Hypothalamus (tissue), 51 donors: ENCODE measurements around the gene SIGLEC10.

Experiments
- DNase-seq, 51 donors: peaks; one replicate each; lab custom pipeline; 2025; lab: John Stamatoyannopoulos, UW

The SIGLEC10 gene

DNA sequence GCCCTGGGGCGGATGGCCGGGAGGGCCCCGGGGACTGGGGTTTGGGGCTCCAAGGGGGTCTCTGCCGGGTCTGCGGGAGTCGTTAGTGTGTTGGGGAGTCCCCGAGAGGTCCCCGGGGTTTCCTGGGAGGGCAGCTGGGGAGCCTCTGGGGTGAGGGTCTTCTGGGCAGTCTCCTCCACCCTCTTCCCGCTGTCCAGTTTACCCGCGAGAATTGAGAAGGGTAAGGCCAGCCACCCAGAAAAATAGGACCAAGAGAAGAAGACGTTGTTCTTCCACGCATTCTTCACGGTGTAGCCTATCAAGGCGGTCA lies 50.2 kb downstream of the SIGLEC10 start:
- DNase-seq: peak in 4 of 51 donors; percentile 44 to 60 (median 50)

DNA sequence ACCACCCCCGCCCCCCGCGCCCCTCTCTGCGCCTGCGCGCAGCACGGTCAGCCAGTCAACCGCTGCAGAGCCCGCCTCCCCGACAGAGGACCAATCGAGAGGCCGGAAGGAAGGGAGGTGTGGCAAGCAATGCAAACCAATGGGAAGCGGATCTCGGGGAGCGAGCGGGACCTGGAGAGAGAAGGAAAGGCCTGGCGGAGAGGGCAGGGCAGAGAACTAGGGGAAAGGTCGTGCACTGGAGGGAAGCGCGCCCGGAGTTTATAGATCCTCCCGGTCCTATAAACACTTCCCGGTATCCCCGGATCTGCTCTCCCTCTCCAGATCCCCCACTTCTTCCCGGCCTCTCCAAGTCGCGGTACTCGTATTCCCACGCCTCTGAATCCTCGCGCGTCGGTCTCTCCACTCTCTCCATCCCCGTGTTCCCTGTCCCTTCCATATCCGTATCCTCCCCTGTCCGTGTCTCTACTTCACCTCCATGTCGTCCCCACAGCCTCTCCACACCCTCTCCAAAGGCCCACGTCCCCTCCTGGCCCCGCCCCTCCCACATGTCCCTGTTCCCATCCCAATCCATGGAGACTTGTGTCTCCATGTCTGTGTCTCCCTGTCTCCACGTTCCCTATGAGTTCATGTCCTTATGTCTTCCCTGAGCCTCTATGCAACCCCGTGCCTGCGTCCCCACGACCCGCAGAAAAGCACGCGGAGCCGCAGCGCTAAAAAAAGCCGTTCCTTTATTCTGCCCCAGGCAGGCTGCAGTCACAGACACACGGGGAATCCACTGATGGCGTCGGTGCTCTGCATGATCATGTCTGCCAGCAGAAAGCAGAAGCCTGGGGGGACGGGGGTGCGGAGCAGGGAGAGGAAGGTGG lies 50.8 kb downstream of the SIGLEC10 start:
- DNase-seq: peak; percentile 63 to 99 (median 96)

DNA sequence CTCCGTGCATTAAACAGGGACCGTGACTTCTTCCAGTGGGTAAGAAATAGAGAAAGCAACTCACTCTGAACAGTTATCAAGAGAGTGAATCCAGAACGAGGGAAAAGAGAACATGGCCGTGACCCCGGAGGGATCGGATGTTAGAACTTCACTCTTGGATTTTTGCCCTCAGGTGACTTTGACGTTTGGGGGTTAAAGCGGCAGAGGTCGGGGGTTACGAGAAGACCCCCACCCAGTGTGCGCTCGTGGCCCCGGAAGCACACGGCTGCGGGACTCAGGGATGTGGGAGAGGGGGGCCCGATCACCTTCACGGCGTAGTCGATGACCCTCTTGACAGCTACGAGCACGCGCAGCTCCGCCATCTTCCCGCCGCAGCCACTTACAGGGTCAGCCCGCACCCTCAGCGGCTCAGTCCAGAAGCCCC lies 51.5 kb downstream of the SIGLEC10 start, which contains the start of gene ETFB:
TSS of gene ETFB (minus strand) at position 424 of the 424 bp plus-strand sequence. CDS start at position 362, 62 bp downstream.
- DNase-seq: no peak

DNA sequence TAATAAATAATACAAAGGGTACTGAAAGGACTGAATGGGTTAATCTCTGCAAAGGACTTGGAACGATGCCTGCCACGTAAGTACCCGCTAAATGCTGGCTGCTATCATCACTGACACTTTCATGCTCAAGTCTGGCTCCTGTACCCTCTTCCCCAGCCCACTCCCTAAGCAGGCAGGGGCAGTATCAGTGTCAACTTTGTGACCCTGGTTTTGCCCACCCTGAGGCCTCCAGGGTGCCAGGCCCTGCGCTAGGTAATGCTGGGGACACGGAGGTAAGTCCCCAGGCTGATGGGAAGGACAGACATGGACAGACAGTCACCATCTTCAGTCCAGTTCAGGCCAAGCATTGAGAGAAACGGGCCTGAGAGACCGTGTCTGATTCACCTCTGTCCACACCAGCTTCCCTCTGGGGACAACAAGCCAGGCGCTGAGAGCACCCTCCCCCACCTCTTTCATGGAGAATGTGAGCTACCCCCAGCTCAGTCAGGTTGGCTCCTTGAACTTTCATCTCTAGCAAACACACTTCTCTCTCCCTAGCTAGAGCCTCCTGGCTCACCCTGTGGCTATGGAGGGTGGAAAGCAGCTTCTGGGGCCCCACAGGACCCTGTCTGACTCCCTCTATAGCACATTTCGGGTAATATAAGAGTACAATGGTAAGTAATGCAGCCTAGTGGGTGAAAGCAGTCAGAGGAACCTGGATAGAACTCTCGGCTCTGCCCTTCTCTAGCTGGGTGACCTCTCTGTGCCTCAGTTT lies 52.1 kb downstream of the SIGLEC10 start:
- DNase-seq: peak in 24 of 51 donors; percentile 6 to 71 (median 22)

DNA sequence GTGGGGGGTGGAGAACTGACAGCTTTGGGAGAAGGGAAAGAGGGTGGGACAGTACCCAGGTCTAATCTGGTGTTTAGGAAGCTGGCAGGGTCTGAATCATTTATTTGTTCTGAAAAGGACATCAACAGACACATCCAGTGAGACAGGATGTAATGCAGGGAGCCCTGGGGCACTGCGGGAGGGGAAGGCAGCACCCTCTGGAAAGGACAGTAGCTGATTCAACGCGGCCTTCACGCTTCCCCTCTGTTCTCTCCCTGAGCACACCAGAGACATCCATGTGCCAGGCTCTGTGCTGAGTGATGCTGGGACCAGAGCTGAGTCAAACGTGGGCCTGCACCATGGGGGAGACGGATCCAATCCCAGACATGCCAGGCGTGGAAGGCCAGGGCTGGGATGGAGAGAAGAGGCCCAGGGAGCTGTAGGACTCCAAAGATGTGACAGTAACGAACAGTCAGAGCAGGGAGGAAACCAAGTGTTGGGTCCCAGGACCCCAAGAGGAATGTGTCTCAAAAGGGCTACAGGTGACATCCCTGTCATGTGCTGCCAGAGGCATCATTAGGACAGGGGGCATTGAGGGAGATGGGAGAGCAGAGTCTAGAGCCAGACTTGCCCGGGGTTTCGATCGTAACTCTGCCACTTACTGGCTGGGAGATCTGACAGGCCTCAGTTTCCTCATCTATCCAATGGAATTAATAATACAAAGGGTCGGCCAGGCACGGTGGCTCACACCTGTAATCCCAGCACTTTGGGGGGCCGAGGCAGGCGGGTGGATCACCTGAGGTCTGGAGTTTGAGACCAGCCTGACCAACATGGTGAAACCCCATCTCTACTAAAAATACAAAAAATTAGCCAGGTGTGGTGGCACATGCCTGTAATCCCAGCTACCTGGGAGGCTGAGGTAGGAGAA lies 53.0 kb downstream of the SIGLEC10 start:
- DNase-seq: peak in 20 of 51 donors; percentile 8 to 58 (median 25)

DNA sequence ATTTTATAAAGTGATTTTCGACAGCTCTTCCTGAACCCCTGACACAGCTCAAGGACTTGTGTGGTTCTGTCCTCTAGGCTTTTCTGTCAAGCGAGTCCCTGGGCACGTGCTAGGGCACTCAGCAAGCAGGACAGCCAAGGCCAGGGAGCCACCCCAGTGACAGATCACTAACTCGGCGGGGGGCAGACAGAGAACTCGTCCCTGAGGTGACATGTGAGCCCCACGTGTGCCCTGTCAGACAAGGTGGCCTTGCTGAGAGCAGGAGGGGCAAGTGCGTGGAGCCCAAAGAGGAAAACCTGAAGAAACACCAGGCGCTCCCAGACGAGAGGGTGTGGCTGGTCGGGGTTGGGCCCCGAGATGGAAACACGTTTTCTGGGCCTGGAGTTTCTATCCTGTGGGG lies 56.2 kb downstream of the SIGLEC10 start:
- no peak for DNase-seq
